ENCODE data around the gene GPR78.

Gene GPR78

DNA sequence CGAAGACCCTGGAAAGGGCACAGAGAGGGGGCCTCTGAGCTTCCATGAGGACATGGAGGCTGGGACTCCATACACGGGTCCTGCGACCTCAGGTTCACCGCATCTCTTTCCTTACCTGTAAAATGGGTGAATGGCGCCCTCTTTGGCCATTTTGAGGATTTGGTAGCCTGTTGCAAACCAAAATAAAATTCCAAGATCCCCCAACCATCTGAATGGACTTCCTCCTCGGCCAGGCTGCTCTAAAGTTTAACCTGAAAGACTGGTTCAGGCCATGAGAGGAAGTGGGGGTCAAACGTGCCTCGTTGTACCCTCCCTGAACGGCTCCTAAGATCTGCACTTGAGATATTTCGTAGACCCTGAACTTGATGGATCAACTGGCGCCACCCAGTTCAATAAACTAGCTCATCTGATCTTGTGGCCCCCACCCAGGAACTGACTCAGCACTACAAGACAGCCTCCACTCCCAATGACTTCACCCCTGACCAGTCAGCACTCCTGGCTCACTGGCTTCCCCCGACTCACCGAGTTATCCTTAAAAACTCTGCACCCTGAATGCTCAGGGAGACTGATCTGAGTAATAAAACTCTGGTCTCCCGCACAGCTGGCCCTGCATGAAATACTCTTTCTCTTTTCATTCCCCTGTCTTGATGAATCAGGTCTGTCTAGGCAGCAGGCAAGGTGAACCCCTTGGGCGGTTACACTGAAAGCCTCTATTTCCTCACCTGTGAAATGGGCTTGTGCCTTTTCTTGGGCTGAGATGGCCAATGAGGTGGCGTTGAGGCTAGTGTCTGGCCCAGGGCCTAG lies 32.9 kb upstream of the GPR78 start:
- no peak for DNase-seq
- Histone ChIP-seq H4K91ac (ENCODE audit: low read length) (no peak overlapping the region), H4K8ac (ENCODE audit: low read length) (no peak overlapping the region), H3K9me3 (ENCODE audit: control insufficient read depth, low read length) (peaks cover 5% of the 10 kb centered on the region), H3K4me2 (ENCODE audit: low read length, poor library complexity, severe bottlenecking) (no peak overlapping the region), H2AK5ac (ENCODE audit: low read length, severe bottlenecking) (no peak overlapping the region), H2BK15ac (ENCODE audit: low read depth, poor library complexity, severe bottlenecking) (no peak overlapping the region), H2BK12ac (ENCODE audit: low read length in 2 of 2) (no peak overlapping the region), H3K14ac (ENCODE audit: low read length in 2 of 2) (no peak overlapping the region), H3K4me3 (ENCODE audit: insufficient read depth in 1 of 2, low read depth in 1 of 2, low read length in 2 of 2) (no peak overlapping the region), H3K18ac (ENCODE audit: low read depth in 1 of 2, low read length in 2 of 2) (no peak overlapping the region), H3K27me3 (ENCODE audit: control insufficient read depth in 1 of 2, insufficient read depth in 1 of 2, low read length in 2 of 2) (peaks cover 6 to 27% of the 10 kb centered on the region in 2 experiments), H2BK5ac (ENCODE audit: low read depth, low read length, poor library complexity, severe bottlenecking) (no peak overlapping the region), H2BK120ac (ENCODE audit: low read depth, low read length) (no peak overlapping the region), H3K27ac (ENCODE audit: low read length, poor library complexity, severe bottlenecking) (no peak overlapping the region), H3K36me3 (ENCODE audit: control insufficient read depth in 1 of 2, insufficient read depth in 2 of 2, low read depth in 1 of 2, low read length in 2 of 2) (no peaks in the 10 kb centered on the region), H2AFZ (ENCODE audit: low read depth, low read length) (no peak overlapping the region), H3K4me1 (ENCODE audit: control insufficient read depth, insufficient read depth, low read depth, low read length) (peaks cover 3% of the 10 kb centered on the region), H3K79me1 (replicated peaks; ENCODE audit: low read length, poor library complexity, severe bottlenecking) (no peaks in the 10 kb centered on the region), H3K23ac (ENCODE audit: low read length in 2 of 2) (no peak overlapping the region), H3K4ac (ENCODE audit: low read depth in 1 of 2, low read length in 2 of 2) (no peak overlapping the region), H3K9ac (ENCODE audit: low read length) (peak overlapping the region; percentile 31)
- WGBS: 61% methylated on average over 13 of the region's 16 CpGs

DNA sequence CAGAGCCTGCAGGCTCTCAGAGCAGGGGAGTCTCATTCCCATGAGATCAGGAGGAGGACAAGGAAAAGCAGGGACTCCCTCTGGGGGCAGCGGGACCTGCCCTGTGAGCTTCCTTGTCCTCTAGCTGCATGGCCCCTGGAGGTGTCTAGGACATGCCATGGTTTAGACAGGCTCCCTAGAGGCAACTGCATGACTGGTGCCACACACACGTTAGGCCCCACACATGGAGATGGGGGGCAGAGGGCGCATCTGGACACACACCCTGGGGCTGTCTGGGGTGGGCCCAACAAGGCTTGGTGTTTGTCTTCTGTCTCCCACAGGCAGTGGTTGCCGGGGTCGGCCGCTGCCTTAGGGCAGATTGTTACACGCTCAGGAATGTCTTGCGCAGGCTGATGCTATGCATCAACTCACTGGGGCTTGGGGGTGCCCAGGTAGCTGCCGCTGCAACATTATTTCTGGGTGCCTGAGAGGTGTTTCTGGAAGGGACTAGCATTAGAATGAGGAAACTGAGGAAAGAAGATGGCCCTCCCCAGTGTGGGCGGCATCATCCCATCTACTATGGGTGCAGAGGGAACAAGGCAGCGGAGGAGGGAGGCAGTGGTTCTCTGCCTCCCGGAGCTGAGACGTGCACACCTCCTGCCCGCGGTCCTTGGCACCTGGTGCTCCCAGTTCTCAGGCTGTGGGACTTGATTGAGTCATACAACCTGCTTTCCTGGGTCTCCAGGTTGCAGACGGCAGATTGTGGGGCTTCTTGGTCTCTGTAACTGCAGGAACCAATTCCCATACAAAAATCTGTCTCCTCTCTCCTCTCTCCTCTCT lies 32.1 kb upstream of the GPR78 start:
- Histone ChIP-seq H3K9me3 (ENCODE audit: control insufficient read depth, low read length) (peaks cover 5% of the 10 kb centered on the region), H3K4me2 (ENCODE audit: low read length, poor library complexity, severe bottlenecking) (no peak overlapping the region), H3K9ac (ENCODE audit: low read length) (peak overlapping the region; percentile 31), H4K8ac (ENCODE audit: low read length) (no peak overlapping the region), H3K4me1 (ENCODE audit: control insufficient read depth, insufficient read depth, low read depth, low read length) (peaks cover 1% of the 10 kb centered on the region), H3K18ac (ENCODE audit: low read depth in 1 of 2, low read length in 2 of 2) (no peak overlapping the region), H3K4me3 (ENCODE audit: insufficient read depth in 1 of 2, low read depth in 1 of 2, low read length in 2 of 2) (peak overlapping the region in 1 of 2 experiments; percentile 5), H3K79me1 (replicated peaks; ENCODE audit: low read length, poor library complexity, severe bottlenecking) (no peaks in the 10 kb centered on the region), H2BK120ac (ENCODE audit: low read depth, low read length) (no peak overlapping the region), H4K91ac (ENCODE audit: low read length) (no peak overlapping the region), H3K23ac (ENCODE audit: low read length in 2 of 2) (no peak overlapping the region), H3K4ac (ENCODE audit: low read depth in 1 of 2, low read length in 2 of 2) (no peak overlapping the region), H3K14ac (ENCODE audit: low read length in 2 of 2) (no peak overlapping the region), H2AK5ac (ENCODE audit: low read length, severe bottlenecking) (no peak overlapping the region), H3K27me3 (ENCODE audit: control insufficient read depth in 1 of 2, insufficient read depth in 1 of 2, low read length in 2 of 2) (peaks cover 6 to 32% of the 10 kb centered on the region in 2 experiments), H3K36me3 (ENCODE audit: control insufficient read depth in 1 of 2, insufficient read depth in 2 of 2, low read depth in 1 of 2, low read length in 2 of 2) (no peaks in the 10 kb centered on the region), H2BK12ac (ENCODE audit: low read length in 2 of 2) (no peak overlapping the region), H2BK5ac (ENCODE audit: low read depth, low read length, poor library complexity, severe bottlenecking) (no peak overlapping the region), H3K27ac (ENCODE audit: low read length, poor library complexity, severe bottlenecking) (no peak overlapping the region), H2BK15ac (ENCODE audit: low read depth, poor library complexity, severe bottlenecking) (no peak overlapping the region), H2AFZ (ENCODE audit: low read depth, low read length) (no peak overlapping the region)
- no peak for DNase-seq
- 85% methylated on average over 16 of the region's 16 CpGs for WGBS

GRCh38 chr4:8548731-8549351 lies 31.4 kb upstream of the GPR78 start:
- no peak overlapping the region for H2AFZ ChIP-seq (ENCODE audit: low read depth, low read length)
- H2BK5ac ChIP-seq (ENCODE audit: low read depth, low read length, poor library complexity, severe bottlenecking): no peak overlapping the region
- H2BK12ac ChIP-seq (ENCODE audit: low read length in 2 of 2): no peak overlapping the region
- 82% methylated on average over 12 of the region's 14 CpGs for WGBS
- H3K14ac ChIP-seq (ENCODE audit: low read length in 2 of 2): no peak overlapping the region
- no peak overlapping the region for H3K27ac ChIP-seq (ENCODE audit: low read length, poor library complexity, severe bottlenecking)
- H3K9me3 ChIP-seq (ENCODE audit: control insufficient read depth, low read length): peaks cover 5% of the 10 kb centered on the region
- no peaks in the 10 kb centered on the region for H3K79me1 ChIP-seq (replicated peaks; ENCODE audit: low read length, poor library complexity, severe bottlenecking)
- H3K4me3 ChIP-seq (ENCODE audit: insufficient read depth in 1 of 2, low read depth in 1 of 2, low read length in 2 of 2): no peak overlapping the region
- H3K9ac ChIP-seq (ENCODE audit: low read length): no peak overlapping the region
- no peak overlapping the region for H4K91ac ChIP-seq (ENCODE audit: low read length)
- H3K4me2 ChIP-seq (ENCODE audit: low read length, poor library complexity, severe bottlenecking): no peak overlapping the region
- H3K4me1 ChIP-seq (ENCODE audit: control insufficient read depth, insufficient read depth, low read depth, low read length): peaks cover 1% of the 10 kb centered on the region
- H2BK120ac ChIP-seq (ENCODE audit: low read depth, low read length): no peak overlapping the region
- no peak overlapping the region for H4K8ac ChIP-seq (ENCODE audit: low read length)
- no peak overlapping the region for H3K18ac ChIP-seq (ENCODE audit: low read depth in 1 of 2, low read length in 2 of 2)
- no peak overlapping the region for H2AK5ac ChIP-seq (ENCODE audit: low read length, severe bottlenecking)
- H3K36me3 ChIP-seq (ENCODE audit: control insufficient read depth in 1 of 2, insufficient read depth in 2 of 2, low read depth in 1 of 2, low read length in 2 of 2): no peaks in the 10 kb centered on the region
- H3K23ac ChIP-seq (ENCODE audit: low read length in 2 of 2): no peak overlapping the region
- peaks cover 8 to 35% of the 10 kb centered on the region in 2 experiments for H3K27me3 ChIP-seq (ENCODE audit: control insufficient read depth in 1 of 2, insufficient read depth in 1 of 2, low read length in 2 of 2)
- H3K4ac ChIP-seq (ENCODE audit: low read depth in 1 of 2, low read length in 2 of 2): no peak overlapping the region
- DNase-seq: no peak
- H2BK15ac ChIP-seq (ENCODE audit: low read depth, poor library complexity, severe bottlenecking): no peak overlapping the region
